MV-4-11 (cell line): ENCODE data around the gene ZDHHC11.
"Not testable (repeated sequence)": the region's sequence is repeated elsewhere in the genome, so short reads cannot be mapped to it uniquely, and the experiment has no call there.

Experiments used
- DNase-seq: peaks from one replicate; lab custom pipeline; 2025; lab: John Stamatoyannopoulos, UW

ZDHHC11 gene

GRCh38 chr5:776862-777711, 73.7 kb downstream of the ZDHHC11 start:
- no peak for DNase-seq

- no peak for DNase-seq
Observed at GRCh38 chr5:775961-776861, 74.6 kb downstream of the ZDHHC11 start.

- DNase-seq, result not testable (repeated sequence)
Observed at GRCh38 chr5:775595-775960, 75.2 kb downstream of the ZDHHC11 start.

GRCh38 chr5:774854-775505, 75.8 kb downstream of the ZDHHC11 start:
- DNase-seq, result not testable (repeated sequence)

GRCh38 chr5:774304-774703, 76.5 kb downstream of the ZDHHC11 start:
- DNase-seq, result not testable (repeated sequence)

GRCh38 chr5:773517-774264, 77.1 kb downstream of the ZDHHC11 start:
- no peak for DNase-seq

GRCh38 chr5:772931-773330, 77.9 kb downstream of the ZDHHC11 start:
- not testable (repeated sequence) for DNase-seq

GRCh38 chr5:772547-772890, 78.3 kb downstream of the ZDHHC11 start:
- not testable (repeated sequence) for DNase-seq

- DNase-seq, result not testable (repeated sequence)
Observed at GRCh38 chr5:771841-772546, 78.8 kb downstream of the ZDHHC11 start.

- not testable (repeated sequence) for DNase-seq
Observed at GRCh38 chr5:771087-771781, 79.6 kb downstream of the ZDHHC11 start.

- not testable (repeated sequence) for DNase-seq
Observed at GRCh38 chr5:770585-770984, 80.2 kb downstream of the ZDHHC11 start.

GRCh38 chr5:769485-770145, 81.2 kb downstream of the ZDHHC11 start:
- DNase-seq, result not testable (repeated sequence)

GRCh38 chr5:766666-767431, 83.9 kb downstream of the ZDHHC11 start:
- DNase-seq, result no peak

- no peak for DNase-seq
Observed at GRCh38 chr5:765948-766631, 84.7 kb downstream of the ZDHHC11 start.

- no peak for DNase-seq
Observed at GRCh38 chr5:763998-764781, 86.6 kb downstream of the ZDHHC11 start.

- no peak for DNase-seq
Observed at GRCh38 chr5:763397-763796, 87.4 kb downstream of the ZDHHC11 start.

- not testable (repeated sequence) for DNase-seq
Observed at GRCh38 chr5:762996-763395, 87.8 kb downstream of the ZDHHC11 start.
